BLaER1 treated with 17β-estradiol and CSF1 and Interleukin-3, amounts not matched to agents 10 nM and 100 nM (cell line): Measurements from ENCODE around the gene FOXP1.

ENCODE experiments used
- H3K27ac ChIP-seq, 11 experiments: shearing (Covaris generic); formaldehyde crosslinking; 2 replicates each; pipeline ENCODE4 v1.8.1; 2022
- H3K27me3 ChIP-seq, 11 experiments: shearing (Covaris generic); formaldehyde crosslinking; 2 replicates each; pipeline ENCODE4 v1.8.1; 2022
- H3K36me3 ChIP-seq, 11 experiments: shearing (Covaris generic); formaldehyde crosslinking; 2 replicates each; pipeline ENCODE4 v1.8.1; 2022
- H3K4me1 ChIP-seq, 10 experiments: shearing (Covaris generic); formaldehyde crosslinking; 2 replicates each; pipeline ENCODE4 v1.8.1; 2022
- H3K4me2 ChIP-seq, 11 experiments: shearing (Covaris generic); formaldehyde crosslinking; 2 replicates each; pipeline ENCODE4 v1.8.1; 2022
- H3K4me3 ChIP-seq, 10 experiments: shearing (Covaris generic); formaldehyde crosslinking; 2 replicates each; pipeline ENCODE4 v1.8.1; 2022
- H3K9ac ChIP-seq, 11 experiments: shearing (Covaris generic); formaldehyde crosslinking; 2 replicates each; pipeline ENCODE4 v1.8.1; 2022
- H3K9me3 ChIP-seq, 11 experiments: shearing (Covaris generic); formaldehyde crosslinking; replicated peaks in 1 of 11; 2 replicates each; pipeline ENCODE4 v1.8.1; 2022
- H4K20me1 ChIP-seq, 11 experiments: shearing (Covaris generic); formaldehyde crosslinking; 2 replicates each; pipeline ENCODE4 v1.8.1; 2022
- Cebpa-rat ChIP-seq, 11 experiments: shearing (Covaris generic); IDR thresholded peaks; 2 replicates each; pipeline ENCODE4 v1.8.1; 2022

Gene FOXP1

GRCh38 chr3:71269906-71270305 is 313.6 kb downstream of the FOXP1 start:
- Histone ChIP-seq H3K27me3 (no peaks in the 10 kb centered on the region), H3K9ac (no peak overlapping the region), H3K9me3 (no peaks in the 10 kb centered on the region), H3K36me3 (no peaks in the 10 kb centered on the region), H3K27ac (no peak overlapping the region), H3K4me3 (no peak overlapping the region), H3K4me1 (no peaks in the 10 kb centered on the region), H4K20me1 (no peaks in the 10 kb centered on the region), H3K4me2 (no peak overlapping the region)
- TF ChIP-seq Cebpa-rat (IDR thresholded peaks at IDR 0.05): no peak

GRCh38 chr3:71268462-71268999 is 315.0 kb downstream of the FOXP1 start:
- no peaks in the 10 kb centered on the region for H4K20me1 ChIP-seq
- no peaks in the 10 kb centered on the region for H3K9me3 ChIP-seq
- no peak overlapping the region for H3K4me3 ChIP-seq
- H3K9ac ChIP-seq: no peak overlapping the region
- H3K4me1 ChIP-seq: no peaks in the 10 kb centered on the region
- H3K36me3 ChIP-seq: no peaks in the 10 kb centered on the region
- H3K27ac ChIP-seq: no peak overlapping the region
- no peak for TF ChIP-seq Cebpa-rat (IDR thresholded peaks at IDR 0.05)
- H3K4me2 ChIP-seq: no peak overlapping the region
- no peaks in the 10 kb centered on the region for H3K27me3 ChIP-seq

GRCh38 chr3:71266875-71267274 is 316.7 kb downstream of the FOXP1 start:
- H3K27ac ChIP-seq: no peak overlapping the region
- no peaks in the 10 kb centered on the region for H3K36me3 ChIP-seq
- no peaks in the 10 kb centered on the region for H3K4me1 ChIP-seq
- H3K9ac ChIP-seq: no peak overlapping the region
- H4K20me1 ChIP-seq: no peaks in the 10 kb centered on the region
- H3K27me3 ChIP-seq: no peaks in the 10 kb centered on the region
- H3K9me3 ChIP-seq: no peaks in the 10 kb centered on the region
- no peak overlapping the region for H3K4me3 ChIP-seq
- no peak overlapping the region for H3K4me2 ChIP-seq
- no peak for TF ChIP-seq Cebpa-rat (IDR thresholded peaks at IDR 0.05)

- no peaks in the 10 kb centered on the region for H3K9me3 ChIP-seq
- no peak overlapping the region for H3K4me3 ChIP-seq
- no peak overlapping the region for H3K27ac ChIP-seq
- no peaks in the 10 kb centered on the region for H3K27me3 ChIP-seq
- no peak overlapping the region for H3K9ac ChIP-seq
- H3K36me3 ChIP-seq: no peaks in the 10 kb centered on the region
- no peaks in the 10 kb centered on the region for H3K4me1 ChIP-seq
- TF ChIP-seq Cebpa-rat (IDR thresholded peaks at IDR 0.05): no peak
- H4K20me1 ChIP-seq: no peaks in the 10 kb centered on the region
- no peak overlapping the region for H3K4me2 ChIP-seq
These were observed 318.1 kb downstream of the FOXP1 start for GRCh38 chr3:71265365-71265915.

- Histone ChIP-seq H3K27ac (no peak overlapping the region), H3K27me3 (no peaks in the 10 kb centered on the region), H3K9ac (no peak overlapping the region), H4K20me1 (no peaks in the 10 kb centered on the region), H3K4me1 (no peaks in the 10 kb centered on the region), H3K4me2 (no peak overlapping the region), H3K4me3 (no peak overlapping the region), H3K36me3 (no peaks in the 10 kb centered on the region), H3K9me3 (no peaks in the 10 kb centered on the region)
- no peak for TF ChIP-seq Cebpa-rat (IDR thresholded peaks at IDR 0.05)
These were observed 318.7 kb downstream of the FOXP1 start for GRCh38 chr3:71264840-71265239.

GRCh38 chr3:71262364-71263265 is 320.9 kb downstream of the FOXP1 start:
- Histone ChIP-seq H3K4me2 (no peak overlapping the region), H3K27me3 (no peaks in the 10 kb centered on the region), H3K9me3 (no peaks in the 10 kb centered on the region), H3K4me1 (no peaks in the 10 kb centered on the region), H3K9ac (no peak overlapping the region), H3K36me3 (no peaks in the 10 kb centered on the region), H3K4me3 (no peak overlapping the region), H4K20me1 (no peaks in the 10 kb centered on the region), H3K27ac (no peak overlapping the region)
- TF ChIP-seq Cebpa-rat (IDR thresholded peaks at IDR 0.05): no peak

GRCh38 chr3:71260782-71261181 is 322.7 kb downstream of the FOXP1 start:
- Histone ChIP-seq H3K4me3 (no peak overlapping the region), H3K27ac (no peak overlapping the region), H3K9me3 (no peaks in the 10 kb centered on the region), H3K4me1 (no peaks in the 10 kb centered on the region), H3K36me3 (no peaks in the 10 kb centered on the region), H4K20me1 (no peaks in the 10 kb centered on the region), H3K27me3 (no peaks in the 10 kb centered on the region), H3K9ac (no peak overlapping the region), H3K4me2 (no peak overlapping the region)
- no peak for TF ChIP-seq Cebpa-rat (IDR thresholded peaks at IDR 0.05)

- H3K9me3 ChIP-seq: no peaks in the 10 kb centered on the region
- H3K27me3 ChIP-seq: no peaks in the 10 kb centered on the region
- no peak overlapping the region for H3K9ac ChIP-seq
- H4K20me1 ChIP-seq: no peaks in the 10 kb centered on the region
- TF ChIP-seq Cebpa-rat (IDR thresholded peaks at IDR 0.05): no peak
- H3K4me1 ChIP-seq: no peaks in the 10 kb centered on the region
- H3K4me3 ChIP-seq: no peak overlapping the region
- no peak overlapping the region for H3K4me2 ChIP-seq
- no peaks in the 10 kb centered on the region for H3K36me3 ChIP-seq
- H3K27ac ChIP-seq: no peak overlapping the region
These were observed 325.0 kb downstream of the FOXP1 start for GRCh38 chr3:71258526-71258925.

- Histone ChIP-seq H4K20me1 (no peaks in the 10 kb centered on the region), H3K9ac (no peak overlapping the region), H3K27me3 (no peaks in the 10 kb centered on the region), H3K4me3 (no peak overlapping the region), H3K9me3 (no peaks in the 10 kb centered on the region), H3K4me1 (no peaks in the 10 kb centered on the region), H3K4me2 (no peak overlapping the region), H3K27ac (no peak overlapping the region), H3K36me3 (no peaks in the 10 kb centered on the region)
- TF ChIP-seq Cebpa-rat (IDR thresholded peaks at IDR 0.05): no peak
These were observed 325.4 kb downstream of the FOXP1 start for GRCh38 chr3:71258116-71258515.

- Histone ChIP-seq H3K27ac (no peak overlapping the region), H3K4me1 (no peaks in the 10 kb centered on the region), H3K9ac (no peak overlapping the region), H3K9me3 (no peaks in the 10 kb centered on the region), H3K27me3 (no peaks in the 10 kb centered on the region), H3K4me3 (no peak overlapping the region), H3K36me3 (no peaks in the 10 kb centered on the region), H4K20me1 (no peaks in the 10 kb centered on the region), H3K4me2 (no peak overlapping the region)
- no peak for TF ChIP-seq Cebpa-rat (IDR thresholded peaks at IDR 0.05)
These were observed 328.0 kb downstream of the FOXP1 start for GRCh38 chr3:71255498-71255897.
